GM06990 (cell line): ENCODE results near the gene F13A1.

Experiments
- DNase-seq: peaks from one replicate; pipeline ENCODE4 v3.0.0-alpha.2; 2011; ENCODE audit not compliant: insufficient read length; ENCODE audit errors: extremely low read depth
- H3K27me3 ChIP-seq: replicated peaks from 2 replicates; pipeline ENCODE4 v1.6.0; 2011; ENCODE audit warnings: low read length; ENCODE audit not compliant: control insufficient read depth, insufficient read depth
- H3K36me3 ChIP-seq: 2 replicates; pipeline ENCODE4 v1.5.1; 2011; ENCODE audit warnings: low read length; ENCODE audit not compliant: control insufficient read depth, insufficient read depth
- H3K4me3 ChIP-seq: replicated peaks from 2 replicates; pipeline ENCODE4 v1.5.1; 2011; ENCODE audit warnings: low read depth, mild to moderate bottlenecking, control low read depth, low read length
- TF ChIP-seq, protein P1 (sequence below): IDR thresholded peaks from 2 replicates; pipeline ENCODE4 v1.5.1; 2011; ENCODE audit warnings: low read length, control low read depth, mild to moderate bottlenecking, inconsistent platforms; ENCODE audit not compliant: insufficient read depth, poor library complexity, severe bottlenecking

Gene F13A1

DNA sequence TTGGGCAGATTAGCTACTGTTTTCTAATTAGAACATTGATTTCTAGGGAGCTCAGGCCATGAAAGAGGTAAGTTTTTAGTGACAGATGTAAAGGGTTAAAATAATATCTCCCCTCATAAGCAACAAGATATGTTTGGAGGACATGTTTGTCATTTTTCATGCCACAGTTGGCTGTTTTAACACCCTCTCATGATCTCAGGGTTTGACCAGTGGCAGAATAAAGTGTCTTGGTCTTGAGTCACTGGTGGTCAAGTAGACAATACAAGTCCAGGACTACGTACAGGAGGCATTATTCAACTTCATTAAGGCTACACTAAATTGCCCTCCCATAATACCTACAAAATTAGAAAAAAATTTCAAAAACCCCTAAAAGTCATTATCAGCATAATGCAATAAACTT is 92.6 kb downstream of the F13A1 start:
- Histone ChIP-seq H3K36me3 (no peaks in the 10 kb centered on the region), H3K27me3 (no peaks in the 10 kb centered on the region), H3K4me3 (no peak overlapping the region)
- TF ChIP-seq, protein P1, sequence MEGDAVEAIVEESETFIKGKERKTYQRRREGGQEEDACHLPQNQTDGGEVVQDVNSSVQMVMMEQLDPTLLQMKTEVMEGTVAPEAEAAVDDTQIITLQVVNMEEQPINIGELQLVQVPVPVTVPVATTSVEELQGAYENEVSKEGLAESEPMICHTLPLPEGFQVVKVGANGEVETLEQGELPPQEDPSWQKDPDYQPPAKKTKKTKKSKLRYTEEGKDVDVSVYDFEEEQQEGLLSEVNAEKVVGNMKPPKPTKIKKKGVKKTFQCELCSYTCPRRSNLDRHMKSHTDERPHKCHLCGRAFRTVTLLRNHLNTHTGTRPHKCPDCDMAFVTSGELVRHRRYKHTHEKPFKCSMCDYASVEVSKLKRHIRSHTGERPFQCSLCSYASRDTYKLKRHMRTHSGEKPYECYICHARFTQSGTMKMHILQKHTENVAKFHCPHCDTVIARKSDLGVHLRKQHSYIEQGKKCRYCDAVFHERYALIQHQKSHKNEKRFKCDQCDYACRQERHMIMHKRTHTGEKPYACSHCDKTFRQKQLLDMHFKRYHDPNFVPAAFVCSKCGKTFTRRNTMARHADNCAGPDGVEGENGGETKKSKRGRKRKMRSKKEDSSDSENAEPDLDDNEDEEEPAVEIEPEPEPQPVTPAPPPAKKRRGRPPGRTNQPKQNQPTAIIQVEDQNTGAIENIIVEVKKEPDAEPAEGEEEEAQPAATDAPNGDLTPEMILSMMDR = no peak
- DNase-seq = no peak

DNA sequence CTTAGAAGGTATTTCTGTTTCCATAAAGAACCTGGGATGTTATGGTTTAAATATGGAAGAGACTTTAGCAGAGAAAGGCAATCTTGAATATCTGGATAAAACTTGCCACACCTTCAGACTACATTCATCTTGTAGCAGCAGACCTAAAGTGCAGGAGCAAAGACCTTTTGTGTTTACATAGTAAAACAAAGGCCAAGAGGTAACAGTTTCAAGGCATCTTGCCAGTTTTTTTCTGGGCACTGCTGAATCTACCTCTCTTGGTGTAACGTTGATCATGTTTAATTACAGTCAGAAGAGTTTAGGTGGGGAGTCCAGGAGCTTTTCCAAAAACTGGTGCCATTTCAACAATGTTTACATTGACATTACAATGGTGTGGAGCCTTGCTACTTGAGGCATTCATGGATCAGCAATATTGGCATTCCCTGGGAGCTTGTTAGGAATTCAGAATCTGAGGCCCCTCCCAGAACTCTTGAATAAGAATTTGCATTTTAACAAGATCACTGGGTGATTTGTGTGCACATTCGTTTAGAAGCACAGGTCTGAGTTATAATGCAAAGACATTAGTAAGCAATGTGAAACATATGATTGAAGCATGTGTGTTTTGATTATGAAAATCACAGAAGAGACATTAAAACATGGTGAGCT is 94.5 kb downstream of the F13A1 start:
- DNase-seq = no peak
- Histone ChIP-seq H3K27me3 (no peaks in the 10 kb centered on the region), H3K4me3 (no peak overlapping the region), H3K36me3 (no peaks in the 10 kb centered on the region)
- TF ChIP-seq, protein P1 = no peak

DNA sequence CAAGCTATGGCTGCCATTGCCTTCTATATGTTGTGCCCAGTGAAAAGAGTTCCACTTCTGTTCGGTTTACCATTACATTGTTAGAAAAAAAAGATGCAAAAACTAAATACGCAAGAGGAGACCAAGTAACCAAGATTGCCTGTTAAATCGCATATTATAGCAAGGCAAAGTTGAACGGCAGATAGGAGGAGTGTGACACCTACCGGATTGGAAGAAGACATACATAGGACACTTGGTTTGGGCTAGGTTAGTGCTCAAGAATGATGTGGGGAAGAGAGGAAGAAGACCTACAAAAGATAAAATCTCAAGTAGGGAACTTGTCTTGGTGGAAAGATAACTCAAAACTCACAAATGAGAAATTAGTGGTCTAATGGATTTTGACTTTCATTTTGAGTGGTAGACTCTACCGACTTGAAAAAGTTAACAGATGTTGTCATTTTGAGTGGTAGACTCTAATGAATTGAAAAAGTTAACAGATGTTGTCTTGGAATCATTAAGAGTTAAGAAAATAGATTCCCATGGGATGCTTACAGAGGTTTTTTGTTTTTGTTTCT is 95.5 kb downstream of the F13A1 start:
- Histone ChIP-seq H3K4me3 (no peak overlapping the region), H3K27me3 (no peaks in the 10 kb centered on the region), H3K36me3 (no peaks in the 10 kb centered on the region)
- TF ChIP-seq, protein P1 = no peak
- DNase-seq = no peak

DNA sequence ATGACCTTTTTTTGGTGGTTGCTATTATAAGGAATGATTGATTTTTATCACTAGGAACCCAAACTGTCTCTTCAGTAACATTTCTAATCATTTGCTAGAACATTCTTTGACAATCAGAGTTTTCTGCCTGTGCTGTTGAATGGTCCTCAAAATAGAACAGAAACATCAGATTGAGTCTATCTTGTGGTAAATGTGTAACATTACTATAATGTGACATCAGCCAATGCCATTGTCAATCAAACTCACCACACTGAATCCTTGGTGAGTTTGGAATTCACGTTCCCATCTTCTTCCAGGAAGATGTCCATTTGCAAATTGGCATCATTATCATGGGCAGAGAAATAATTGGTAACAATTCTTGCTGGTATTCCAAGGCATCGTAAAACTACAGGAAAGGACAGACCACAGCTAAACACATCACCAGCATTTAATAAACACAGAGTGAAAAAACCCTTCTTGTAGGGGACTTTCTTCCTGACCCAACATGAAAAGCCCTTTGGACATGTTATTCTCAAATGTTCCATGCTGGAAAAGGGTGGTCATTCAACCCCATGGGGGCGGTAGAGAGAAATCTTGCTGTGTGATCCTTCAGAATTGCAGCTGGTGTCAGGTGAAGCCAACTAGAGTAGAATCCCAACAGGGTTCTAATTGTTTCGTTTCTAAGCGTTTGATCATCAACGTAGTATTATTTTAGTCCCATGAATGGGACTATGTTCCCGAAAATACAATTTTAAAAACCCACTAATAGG is 98.5 kb downstream of the F13A1 start:
- DNase-seq = no peak

DNA sequence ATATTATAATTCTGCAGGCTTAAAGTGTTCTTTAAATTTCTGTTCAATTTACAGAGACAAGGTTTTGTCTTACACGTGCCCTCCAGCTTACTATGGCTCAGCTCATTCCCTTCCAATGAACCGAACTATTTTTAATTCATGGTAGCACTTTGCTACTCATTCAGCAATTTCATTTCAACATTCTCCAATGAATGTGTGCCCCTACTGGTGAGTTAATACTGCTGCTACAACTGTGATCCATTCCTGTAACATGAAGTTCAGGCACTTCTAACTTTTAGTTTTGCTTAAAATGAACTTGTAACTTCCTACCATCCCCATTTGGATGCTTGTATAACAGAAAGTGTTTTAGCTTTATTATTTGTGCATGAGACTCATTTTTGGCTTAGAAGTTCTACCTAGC is 99.7 kb downstream of the F13A1 start:
- H3K27me3 ChIP-seq = no peaks in the 10 kb centered on the region
- no peak overlapping the region for H3K4me3 ChIP-seq
- TF ChIP-seq, protein P1 = peak; percentile 60
- DNase-seq = no peak
- no peaks in the 10 kb centered on the region for H3K36me3 ChIP-seq

More for the DNA sequence above, 98.5 kb downstream of the F13A1 start:
- Histone ChIP-seq H3K36me3 (no peaks in the 10 kb centered on the region), H3K4me3 (no peak overlapping the region), H3K27me3 (no peaks in the 10 kb centered on the region)
- TF ChIP-seq, protein P1 = peak; percentile 47
